ENCODE measurements around the gene ING4.
"Not testable (repeated sequence)": the region's sequence is repeated elsewhere in the genome, so short reads cannot be mapped to it uniquely, and the experiment has no call there.

Gene ING4

GRCh38 chr12:6662906-6663742 lies at the start of gene ING4:
Gene ING4, minus strand, starts transcription at chr12:6663119. Its CDS starts 18 bp downstream, at chr12:6663101.
- TF ChIP-seq, protein P1, sequence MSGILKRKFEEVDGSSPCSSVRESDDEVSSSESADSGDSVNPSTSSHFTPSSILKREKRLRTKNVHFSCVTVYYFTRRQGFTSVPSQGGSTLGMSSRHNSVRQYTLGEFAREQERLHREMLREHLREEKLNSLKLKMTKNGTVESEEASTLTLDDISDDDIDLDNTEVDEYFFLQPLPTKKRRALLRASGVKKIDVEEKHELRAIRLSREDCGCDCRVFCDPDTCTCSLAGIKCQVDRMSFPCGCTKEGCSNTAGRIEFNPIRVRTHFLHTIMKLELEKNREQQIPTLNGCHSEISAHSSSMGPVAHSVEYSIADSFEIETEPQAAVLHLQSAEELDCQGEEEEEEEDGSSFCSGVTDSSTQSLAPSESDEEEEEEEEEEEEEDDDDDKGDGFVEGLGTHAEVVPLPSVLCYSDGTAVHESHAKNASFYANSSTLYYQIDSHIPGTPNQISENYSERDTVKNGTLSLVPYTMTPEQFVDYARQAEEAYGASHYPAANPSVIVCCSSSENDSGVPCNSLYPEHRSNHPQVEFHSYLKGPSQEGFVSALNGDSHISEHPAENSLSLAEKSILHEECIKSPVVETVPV (CRISPR knock-in tag; IDR thresholded peaks at IDR 0.05), result 0 out of 2 replicates have a peak, but pooled peaks have one; percentile 14
- 0 out of 2 replicates have a peak, but pooled peaks have one; percentile 21 for TF ChIP-seq ESRRG (CRISPR knock-in tag; IDR thresholded peaks at IDR 0.05)
- TF ChIP-seq ZNF70 (CRISPR knock-in tag; IDR thresholded peaks at IDR 0.05), result peak; percentile 32; the same call in 1 of the 2 replicates
- TF ChIP-seq, protein P2, sequence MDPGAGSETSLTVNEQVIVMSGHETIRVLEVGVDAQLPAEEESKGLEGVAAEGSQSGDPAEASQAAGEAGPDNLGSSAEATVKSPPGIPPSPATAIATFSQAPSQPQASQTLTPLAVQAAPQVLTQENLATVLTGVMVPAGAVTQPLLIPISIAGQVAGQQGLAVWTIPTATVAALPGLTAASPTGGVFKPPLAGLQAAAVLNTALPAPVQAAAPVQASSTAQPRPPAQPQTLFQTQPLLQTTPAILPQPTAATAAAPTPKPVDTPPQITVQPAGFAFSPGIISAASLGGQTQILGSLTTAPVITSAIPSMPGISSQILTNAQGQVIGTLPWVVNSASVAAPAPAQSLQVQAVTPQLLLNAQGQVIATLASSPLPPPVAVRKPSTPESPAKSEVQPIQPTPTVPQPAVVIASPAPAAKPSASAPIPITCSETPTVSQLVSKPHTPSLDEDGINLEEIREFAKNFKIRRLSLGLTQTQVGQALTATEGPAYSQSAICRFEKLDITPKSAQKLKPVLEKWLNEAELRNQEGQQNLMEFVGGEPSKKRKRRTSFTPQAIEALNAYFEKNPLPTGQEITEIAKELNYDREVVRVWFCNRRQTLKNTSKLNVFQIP (CRISPR knock-in tag; IDR thresholded peaks at IDR 0.05; ENCODE audit: borderline replicate concordance, low read depth), result no peak
- TF ChIP-seq PPARA (CRISPR knock-in tag; IDR thresholded peaks at IDR 0.05; ENCODE audit: borderline replicate concordance), result 0 out of 2 replicates have a peak, but pooled peaks have one; percentile 51

GRCh38 chr12:6708960-6709394 lies 46.1 kb upstream of the ING4 start:
- no peak for TF ChIP-seq ZNF70 (CRISPR knock-in tag; IDR thresholded peaks at IDR 0.05)
- no peak for TF ChIP-seq PPARA (CRISPR knock-in tag; IDR thresholded peaks at IDR 0.05; ENCODE audit: borderline replicate concordance)
- no peak for TF ChIP-seq ZC3H10 (CRISPR knock-in tag; IDR thresholded peaks at IDR 0.05)
- TF ChIP-seq, protein P1 (CRISPR knock-in tag; IDR thresholded peaks at IDR 0.05), result no peak
- TF ChIP-seq TCF4 (CRISPR knock-in tag; IDR thresholded peaks at IDR 0.05; ENCODE audit: borderline replicate concordance), result no peak
- TF ChIP-seq, protein P2 (CRISPR knock-in tag; IDR thresholded peaks at IDR 0.05; ENCODE audit: borderline replicate concordance, low read depth), result no peak
- TF ChIP-seq GLIS3 (CRISPR knock-in tag; IDR thresholded peaks at IDR 0.05), result no peak
- TF ChIP-seq ISL1 (CRISPR knock-in tag; IDR thresholded peaks at IDR 0.05), result no peak
- no peak for TF ChIP-seq ZFP30 (CRISPR knock-in tag; IDR thresholded peaks at IDR 0.05)
- ATAC-seq, result no peak

More at GRCh38 chr12:6662906-6663742, at the start of gene ING4:
- ATAC-seq, result peak; percentile 99

- not testable (repeated sequence) for ATAC-seq
Observed at GRCh38 chr12:6708351-6708750, 45.4 kb upstream of the ING4 start.

DNA sequence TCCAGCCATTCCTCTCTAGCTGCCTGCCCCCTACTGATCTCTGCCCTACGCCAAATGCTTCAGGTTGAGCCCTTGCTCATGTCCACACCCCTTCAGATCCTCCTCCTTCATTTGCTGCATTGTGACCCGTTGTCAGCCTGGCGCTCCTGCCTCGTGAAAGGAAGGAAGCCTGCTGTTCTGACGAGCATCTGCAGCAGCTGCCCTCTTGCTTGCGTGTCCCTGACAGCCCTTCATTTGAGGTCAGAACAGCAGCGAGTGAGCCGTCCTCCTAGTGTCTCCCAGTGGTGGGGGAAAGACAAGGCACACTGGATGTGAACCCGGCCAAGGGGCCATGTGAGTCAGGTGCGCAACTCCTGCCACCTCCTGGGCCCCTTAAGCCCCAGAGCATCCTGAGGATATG lies 40.7 kb upstream of the ING4 start:
- ATAC-seq, result no peak
- no peak for TF ChIP-seq ESRRG (CRISPR knock-in tag; IDR thresholded peaks at IDR 0.05)
- no peak for TF ChIP-seq BACH2 (CRISPR knock-in tag; IDR thresholded peaks at IDR 0.05; ENCODE audit: borderline replicate concordance)
- TF ChIP-seq GLIS3 (CRISPR knock-in tag; IDR thresholded peaks at IDR 0.05), result no peak
- TF ChIP-seq ZC3H10 (CRISPR knock-in tag; IDR thresholded peaks at IDR 0.05), result no peak
- no peak for TF ChIP-seq ZNF565 (CRISPR knock-in tag; conservative IDR thresholded peaks at IDR 0.05; ENCODE audit: low read depth)
- TF ChIP-seq, protein P1 (CRISPR knock-in tag; IDR thresholded peaks at IDR 0.05), result no peak
- no peak for TF ChIP-seq ZFP30 (CRISPR knock-in tag; IDR thresholded peaks at IDR 0.05)
- TF ChIP-seq, protein P2 (CRISPR knock-in tag; IDR thresholded peaks at IDR 0.05; ENCODE audit: borderline replicate concordance, low read depth), result no peak
- no peak for TF ChIP-seq SNAI2 (CRISPR knock-in tag; IDR thresholded peaks at IDR 0.05)
- TF ChIP-seq, protein P3, sequence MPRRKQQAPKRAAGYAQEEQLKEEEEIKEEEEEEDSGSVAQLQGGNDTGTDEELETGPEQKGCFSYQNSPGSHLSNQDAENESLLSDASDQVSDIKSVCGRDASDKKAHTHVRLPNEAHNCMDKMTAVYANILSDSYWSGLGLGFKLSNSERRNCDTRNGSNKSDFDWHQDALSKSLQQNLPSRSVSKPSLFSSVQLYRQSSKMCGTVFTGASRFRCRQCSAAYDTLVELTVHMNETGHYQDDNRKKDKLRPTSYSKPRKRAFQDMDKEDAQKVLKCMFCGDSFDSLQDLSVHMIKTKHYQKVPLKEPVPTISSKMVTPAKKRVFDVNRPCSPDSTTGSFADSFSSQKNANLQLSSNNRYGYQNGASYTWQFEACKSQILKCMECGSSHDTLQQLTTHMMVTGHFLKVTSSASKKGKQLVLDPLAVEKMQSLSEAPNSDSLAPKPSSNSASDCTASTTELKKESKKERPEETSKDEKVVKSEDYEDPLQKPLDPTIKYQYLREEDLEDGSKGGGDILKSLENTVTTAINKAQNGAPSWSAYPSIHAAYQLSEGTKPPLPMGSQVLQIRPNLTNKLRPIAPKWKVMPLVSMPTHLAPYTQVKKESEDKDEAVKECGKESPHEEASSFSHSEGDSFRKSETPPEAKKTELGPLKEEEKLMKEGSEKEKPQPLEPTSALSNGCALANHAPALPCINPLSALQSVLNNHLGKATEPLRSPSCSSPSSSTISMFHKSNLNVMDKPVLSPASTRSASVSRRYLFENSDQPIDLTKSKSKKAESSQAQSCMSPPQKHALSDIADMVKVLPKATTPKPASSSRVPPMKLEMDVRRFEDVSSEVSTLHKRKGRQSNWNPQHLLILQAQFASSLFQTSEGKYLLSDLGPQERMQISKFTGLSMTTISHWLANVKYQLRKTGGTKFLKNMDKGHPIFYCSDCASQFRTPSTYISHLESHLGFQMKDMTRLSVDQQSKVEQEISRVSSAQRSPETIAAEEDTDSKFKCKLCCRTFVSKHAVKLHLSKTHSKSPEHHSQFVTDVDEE (CRISPR knock-in tag; IDR thresholded peaks at IDR 0.05), result no peak
- TF ChIP-seq ZFP3 (CRISPR knock-in tag; IDR thresholded peaks at IDR 0.05), result no peak
- TF ChIP-seq ARNTL (CRISPR knock-in tag; IDR thresholded peaks at IDR 0.05; ENCODE audit: borderline replicate concordance, low read depth), result no peak
- no peak for TF ChIP-seq ISL1 (CRISPR knock-in tag; IDR thresholded peaks at IDR 0.05)
- TF ChIP-seq PPARA (CRISPR knock-in tag; IDR thresholded peaks at IDR 0.05; ENCODE audit: borderline replicate concordance), result no peak
- TF ChIP-seq CREB5 (CRISPR knock-in tag; IDR thresholded peaks at IDR 0.05; ENCODE audit: low read depth), result no peak
- TF ChIP-seq ZNF70 (CRISPR knock-in tag; IDR thresholded peaks at IDR 0.05), result no peak

Data from SK-N-SH treated with all-trans-retinoic acid at 6 μM for 48 hours (cell line).